ENCODE measurements around the gene TLK2.

TLK2 gene

GRCh38 chr17:62653826-62654761, 175.5 kb downstream of the TLK2 start:
- no peak for TF ChIP-seq CTCF (IDR thresholded peaks at IDR 0.05; ENCODE audit: unreplicated experiment in 3 of 3)
- Mint-ChIP-seq H3K9me3 (no peaks in the 10 kb centered on the region), H3K4me3 (peak overlapping the region; percentile 79 to 85 (median 80)), H3K36me3 (ENCODE audit: low read depth) (peaks cover 23% of the 10 kb centered on the region), H3K27ac (peak overlapping the region; percentile 74 to 97 (median 90)), H3K4me1 (peaks cover 61% of the 10 kb centered on the region), H3K27me3 (ENCODE audit: low read depth) (no peaks in the 10 kb centered on the region)

DNA sequence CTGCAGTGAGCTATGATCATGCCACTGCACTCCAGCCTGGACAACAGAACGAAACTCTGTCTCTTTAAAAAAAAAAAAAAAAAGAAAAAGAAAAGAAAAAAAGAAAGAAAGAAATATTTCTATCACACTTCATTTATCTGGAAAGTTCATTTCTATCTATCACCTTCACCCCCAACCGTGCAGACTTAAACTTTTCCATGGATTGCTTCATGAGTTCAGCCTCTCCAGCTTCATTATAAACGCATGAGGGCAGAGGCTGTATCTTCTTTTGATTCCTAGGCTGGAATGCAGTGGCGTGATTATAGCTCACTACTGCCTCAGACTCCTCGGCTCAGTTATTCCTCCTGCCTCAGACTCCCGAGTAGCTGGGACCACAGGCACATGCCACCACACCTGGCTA, 177.0 kb downstream of the TLK2 start:
- Mint-ChIP-seq H3K36me3 (ENCODE audit: low read depth) (peaks cover 37% of the 10 kb centered on the region), H3K27ac (peak overlapping the region; percentile 79 to 92 (median 82)), H3K27me3 (ENCODE audit: low read depth) (peaks cover 4% of the 10 kb centered on the region), H3K9me3 (peaks cover 7% of the 10 kb centered on the region), H3K4me3 (peak overlapping the region in 1 of 3 experiments; percentile 23), H3K4me1 (peaks cover 61% of the 10 kb centered on the region)
- TF ChIP-seq CTCF (IDR thresholded peaks at IDR 0.05; ENCODE audit: unreplicated experiment in 3 of 3) = no peak

DNA sequence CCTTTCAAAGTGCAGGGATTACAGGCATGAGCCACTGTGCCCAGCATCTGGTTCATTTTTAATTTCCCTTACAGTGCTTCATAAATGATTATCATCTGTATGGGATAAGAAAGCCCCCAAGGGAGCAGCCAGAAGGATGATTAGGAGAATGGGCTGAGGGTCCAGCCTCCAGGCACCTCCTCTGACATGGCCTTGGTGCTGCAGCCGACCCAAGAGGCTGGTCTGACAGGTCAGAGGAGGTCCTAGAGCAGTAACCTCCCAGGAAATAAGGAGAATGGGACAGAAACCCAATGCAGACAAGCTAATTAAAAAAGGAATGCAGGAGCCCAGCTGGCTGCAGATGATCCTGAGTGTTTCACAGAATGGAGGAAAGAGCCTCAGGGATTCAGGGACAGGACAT, 177.8 kb downstream of the TLK2 start:
- peaks cover 45% of the 10 kb centered on the region for H3K36me3 Mint-ChIP-seq (ENCODE audit: low read depth)
- no peak overlapping the region for H3K4me3 Mint-ChIP-seq
- H3K9me3 Mint-ChIP-seq = peaks cover 13% of the 10 kb centered on the region
- H3K4me1 Mint-ChIP-seq = peaks cover 61% of the 10 kb centered on the region
- H3K27me3 Mint-ChIP-seq (ENCODE audit: low read depth) = peaks cover 4% of the 10 kb centered on the region
- peak overlapping the region; percentile 87 to 98 (median 92) for H3K27ac Mint-ChIP-seq
- no peak for TF ChIP-seq CTCF (IDR thresholded peaks at IDR 0.05; ENCODE audit: unreplicated experiment in 3 of 3)

DNA sequence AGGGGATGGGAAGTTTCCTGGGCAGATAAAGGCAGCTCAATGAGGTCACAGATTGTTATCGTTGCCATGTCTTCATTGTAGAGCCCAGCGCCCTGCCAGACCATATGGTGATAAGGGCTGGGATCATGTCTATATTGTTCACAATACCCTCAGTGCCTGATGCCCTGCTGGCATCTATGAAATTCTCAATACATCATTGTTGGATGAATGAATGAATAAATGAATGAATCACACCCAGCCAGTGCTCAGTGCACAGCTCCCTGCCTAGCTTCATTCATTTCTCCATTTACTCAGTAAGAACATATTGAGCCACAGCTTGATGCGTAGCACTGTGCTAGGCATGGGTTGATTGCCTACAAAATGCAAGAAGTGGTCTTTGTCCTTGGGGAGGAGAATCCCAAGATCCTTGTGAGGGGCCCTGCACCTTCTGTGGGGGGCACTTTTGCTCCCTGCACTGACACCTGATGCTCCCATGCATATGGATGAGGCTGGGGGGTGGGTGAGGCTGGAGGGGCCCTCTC, 178.6 kb downstream of the TLK2 start:
- no peak overlapping the region for H3K4me3 Mint-ChIP-seq

GRCh38 chr17:62657690-62658089, 179.1 kb downstream of the TLK2 start:
- H3K4me1 Mint-ChIP-seq = peaks cover 53% of the 10 kb centered on the region
- TF ChIP-seq CTCF (IDR thresholded peaks at IDR 0.05; ENCODE audit: unreplicated experiment in 3 of 3) = no peak
- peak overlapping the region; percentile 92 to 98 (median 95) for H3K27ac Mint-ChIP-seq
- H3K36me3 Mint-ChIP-seq (ENCODE audit: low read depth) = peaks cover 52% of the 10 kb centered on the region
- peaks cover 4% of the 10 kb centered on the region for H3K27me3 Mint-ChIP-seq (ENCODE audit: low read depth)
- peak overlapping the region; percentile 7 to 53 (median 42) for H3K4me3 Mint-ChIP-seq
- H3K9me3 Mint-ChIP-seq = peaks cover 15% of the 10 kb centered on the region

More for the DNA sequence above, 178.6 kb downstream of the TLK2 start:
- Mint-ChIP-seq H3K36me3 (ENCODE audit: low read depth) (peaks cover 48% of the 10 kb centered on the region), H3K4me1 (peaks cover 54% of the 10 kb centered on the region), H3K27me3 (ENCODE audit: low read depth) (peaks cover 4% of the 10 kb centered on the region), H3K27ac (peak overlapping the region; percentile 92 to 98 (median 95)), H3K9me3 (peaks cover 15% of the 10 kb centered on the region)
- no peak for TF ChIP-seq CTCF (IDR thresholded peaks at IDR 0.05; ENCODE audit: unreplicated experiment in 3 of 3)

Measured in nephron (organoid).